H9 (cell line): ENCODE results near the gene UCP3. TPM values are rescaled to one million over a fixed set of nuclear protein-coding genes. Genes with fewer than 3 reads are reported as not detected.

Source experiments
- DNase-seq: peaks from one replicate; pipeline ENCODE4 v3.0.0-alpha.2; 2017
- H2AFZ ChIP-seq: one replicate; pipeline ENCODE4 v1.6.1; 2013; ENCODE audit warnings: mild to moderate bottlenecking, low read length, control low read depth, moderate library complexity
- H2AK5ac ChIP-seq: 2 replicates; pipeline ENCODE4 v1.6.1; 2013; ENCODE audit warnings: low read length, control low read depth, mixed read lengths; ENCODE audit not compliant: insufficient read length
- H2BK120ac ChIP-seq: one replicate; pipeline ENCODE4 v1.6.1; 2013; ENCODE audit warnings: low read depth, mild to moderate bottlenecking, low read length, control low read depth, inconsistent platforms; ENCODE audit not compliant: poor library complexity, severe bottlenecking
- H2BK12ac ChIP-seq: 2 replicates; pipeline ENCODE4 v1.6.1; 2013; ENCODE audit warnings: low read length, control low read depth, mixed read lengths, low read depth; ENCODE audit not compliant: insufficient read length
- H2BK15ac ChIP-seq: 2 replicates; pipeline ENCODE4 v1.6.1; 2013; ENCODE audit warnings: low read depth, low read length, control low read depth
- H2BK20ac ChIP-seq: one replicate; pipeline ENCODE4 v1.6.1; 2013; ENCODE audit warnings: low read depth, mild to moderate bottlenecking, low read length, control low read depth, inconsistent platforms; ENCODE audit not compliant: poor library complexity, severe bottlenecking
- H2BK5ac ChIP-seq: 2 replicates; pipeline ENCODE4 v1.6.1; 2013; ENCODE audit warnings: low read length, control low read depth, mixed read lengths; ENCODE audit not compliant: insufficient read length
- H3K14ac ChIP-seq: 2 replicates; pipeline ENCODE4 v1.6.1; 2013; ENCODE audit warnings: low read length, control low read depth; ENCODE audit not compliant: insufficient read depth
- H3K18ac ChIP-seq: 2 replicates; pipeline ENCODE4 v1.6.1; 2013; ENCODE audit warnings: low read depth, mild to moderate bottlenecking, mixed read lengths, low read length, control low read depth; ENCODE audit not compliant: insufficient read length
- H3K23ac ChIP-seq: 2 replicates; pipeline ENCODE4 v1.6.1; 2013; ENCODE audit warnings: low read length, control low read depth, mixed read lengths, low read depth; ENCODE audit not compliant: insufficient read length
- H3K23me2 ChIP-seq: 2 replicates; pipeline ENCODE4 v1.6.1; 2013; ENCODE audit warnings: low read depth, mild to moderate bottlenecking, mixed read lengths, low read length, control low read depth; ENCODE audit not compliant: insufficient read length, poor library complexity, severe bottlenecking
- H3K27ac ChIP-seq: 2 replicates; pipeline ENCODE4 v1.5.1; 2013; ENCODE audit warnings: low read length, control low read depth, mixed read lengths, low read depth; ENCODE audit not compliant: insufficient read length
- H3K27me3 ChIP-seq: 2 replicates; pipeline ENCODE4 v1.6.1; 2013; ENCODE audit warnings: low read length, control low read depth, inconsistent platforms; ENCODE audit not compliant: insufficient read depth
- H3K4ac ChIP-seq: 2 replicates; pipeline ENCODE4 v1.6.1; 2013; ENCODE audit warnings: low read depth, mild to moderate bottlenecking, control low read depth, inconsistent platforms, low read length, moderate library complexity
- H3K4me1 ChIP-seq: 2 replicates; pipeline ENCODE4 v1.6.1; 2013; ENCODE audit warnings: low read length, control low read depth, inconsistent platforms; ENCODE audit not compliant: insufficient read depth
- H3K4me2 ChIP-seq: 2 replicates; pipeline ENCODE4 v1.6.1; 2013; ENCODE audit warnings: low read length, control low read depth, mixed read lengths; ENCODE audit not compliant: insufficient read length, insufficient read depth
- H3K56ac ChIP-seq: 2 replicates; pipeline ENCODE4 v1.6.1; 2013; ENCODE audit warnings: low read depth, mild to moderate bottlenecking, mixed read lengths, low read length, control low read depth; ENCODE audit not compliant: insufficient read length
- H3K79me1 ChIP-seq: 2 replicates; pipeline ENCODE4 v1.6.1; 2013; ENCODE audit warnings: low read depth, mild to moderate bottlenecking, moderate library complexity, low read length, control low read depth, inconsistent platforms; ENCODE audit not compliant: insufficient read depth, poor library complexity, severe bottlenecking
- H3K79me2 ChIP-seq: 2 replicates; pipeline ENCODE4 v1.6.1; 2013; ENCODE audit warnings: low read length, control low read depth, inconsistent platforms; ENCODE audit not compliant: insufficient read depth
- H3K9ac ChIP-seq: 2 replicates; pipeline ENCODE4 v1.6.1; 2013; ENCODE audit warnings: low read length, control low read depth, mixed read lengths; ENCODE audit not compliant: insufficient read length; ENCODE audit errors: extremely low read depth
- H3K9me3 ChIP-seq: one replicate; pipeline ENCODE4 v1.6.1; 2013; ENCODE audit warnings: low read depth, low read length, inconsistent platforms; ENCODE audit not compliant: control insufficient read depth
- H3T11ph ChIP-seq: one replicate; pipeline ENCODE4 v1.6.1; 2013; ENCODE audit warnings: mild to moderate bottlenecking, low read length, control low read depth, inconsistent platforms
- H4K20me1 ChIP-seq: one replicate; pipeline ENCODE4 v1.6.1; 2013; ENCODE audit not compliant: control insufficient read depth, insufficient read length, insufficient read depth
- H4K5ac ChIP-seq: 2 replicates; pipeline ENCODE4 v1.6.1; 2013; ENCODE audit warnings: low read depth, mild to moderate bottlenecking, mixed read lengths, low read length, control low read depth; ENCODE audit not compliant: insufficient read length
- H4K8ac ChIP-seq: replicated peaks from 2 replicates; pipeline ENCODE4 v1.6.1; 2013; ENCODE audit warnings: low read length, control low read depth, mixed read lengths, low read depth; ENCODE audit not compliant: insufficient read length
- H4K91ac ChIP-seq: 2 replicates; pipeline ENCODE4 v1.6.1; 2013; ENCODE audit warnings: low read depth, mild to moderate bottlenecking, moderate library complexity, mixed read lengths, low read length, control low read depth; ENCODE audit not compliant: insufficient read length
- H3K27ac Mint-ChIP-seq, 3 experiments: 2 replicates in 2 of 3; 3 replicates in 1 of 3; pipeline ENCODE4 v1.8.0; 2020 to 2021; ENCODE audit warnings: mixed read lengths in 3 of 3, mild to moderate bottlenecking in 1 of 3, moderate library complexity in 1 of 3
- H3K27me3 Mint-ChIP-seq: 2 replicates; pipeline ENCODE4 v1.8.0; 2021; ENCODE audit warnings: low read depth, mild to moderate bottlenecking, moderate library complexity, mixed read lengths
- H3K36me3 Mint-ChIP-seq, 3 experiments: 2 replicates in 2 of 3; 3 replicates in 1 of 3; pipeline ENCODE4 v1.8.0; 2020 to 2021; ENCODE audit warnings: low read depth in 3 of 3, mixed read lengths in 3 of 3; ENCODE audit not compliant: insufficient read depth in 1 of 3
- H3K4me1 Mint-ChIP-seq, 2 experiments: 2 replicates each; pipeline ENCODE4 v1.8.0; 2020; ENCODE audit warnings: mixed read lengths in 2 of 2
- H3K4me3 Mint-ChIP-seq, 2 experiments: 2 replicates in 1 of 2; 3 replicates in 1 of 2; pipeline ENCODE4 v1.8.0; 2020 to 2021; ENCODE audit warnings: mild to moderate bottlenecking in 2 of 2, mixed read lengths in 2 of 2, moderate library complexity in 1 of 2
- H3K9me3 Mint-ChIP-seq, 2 experiments: 2 replicates in 1 of 2; 3 replicates in 1 of 2; pipeline ENCODE4 v1.8.0; 2020; ENCODE audit warnings: mild to moderate bottlenecking in 2 of 2, mixed read lengths in 2 of 2, moderate library complexity in 1 of 2
- CTCF ChIP-seq: fragments of 200-600 bp; sonication (generic); conservative IDR thresholded peaks from 3 replicates; pipeline ENCODE4 v1.8.0; 2021; ENCODE audit warnings: antibody characterized with exemption, mild to moderate bottlenecking
- WGBS: extraction: QIAGEN DNeasy Blood & Tissue Kit; methylation state at CpG from one replicate; pipeline ENCODE4 v1.1.7; 2013; ENCODE audit warnings: missing lambda C conversion rate, low lambda C conversion rate, mixed read lengths; ENCODE audit not compliant: insufficient read length; ENCODE audit errors: extremely low coverage; 5-methylcytosine and 5-hydroxymethylcytosine counted together
- total RNA-seq: library from RNA; stranded (reverse); gene quantifications from 2 replicates; pipeline ENCODE4 v1.2.1, GENCODE V29; 2021

The UCP3 gene
- total RNA-seq, 1 experiment from 2014 or later, result 0.85 TPM

DNA sequence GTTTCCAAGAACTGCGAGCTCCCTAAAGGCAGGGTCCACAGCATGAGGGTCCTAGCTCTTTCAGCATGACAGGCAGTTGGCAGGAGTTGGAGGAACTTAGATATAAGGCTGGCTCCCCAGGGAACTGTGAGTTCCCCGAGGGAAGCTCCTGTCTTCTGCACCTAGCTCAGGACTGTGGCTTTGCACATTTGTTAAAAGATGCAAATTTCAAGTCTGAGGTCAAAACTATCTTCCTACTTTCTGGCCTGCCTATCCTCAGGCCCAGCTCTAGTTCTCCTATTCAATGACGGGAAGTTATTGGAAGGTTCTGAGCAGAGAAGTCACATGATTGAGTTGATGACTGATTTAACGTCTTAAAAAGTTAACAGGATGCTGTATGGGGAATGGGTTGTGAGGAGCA, 11.7 kb upstream of the UCP3 start:
- no peak overlapping the region for H2BK12ac ChIP-seq
- H4K91ac ChIP-seq, result no peak overlapping the region
- H4K5ac ChIP-seq, result no peak overlapping the region
- H3K36me3 Mint-ChIP-seq, result peaks cover 0 to 20% (median 9%) of the 10 kb centered on the region in 3 experiments; a peak in 5 of 7 replicates
- DNase-seq, result no peak
- no peak overlapping the region for H3K27ac ChIP-seq
- H3K4ac ChIP-seq, result no peak overlapping the region
- H4K8ac ChIP-seq, result no peak overlapping the region
- no peak overlapping the region for H2AFZ ChIP-seq
- H3K14ac ChIP-seq, result no peak overlapping the region
- H3K4me2 ChIP-seq, result no peak overlapping the region
- H3K56ac ChIP-seq, result no peak overlapping the region
- no peaks in the 10 kb centered on the region for H4K20me1 ChIP-seq
- no peaks in the 10 kb centered on the region for H3K9me3 ChIP-seq
- no peaks in the 10 kb centered on the region for H3K9me3 Mint-ChIP-seq
- WGBS, result no CpG with 5 or more reads among the region's 4 CpGs
- no peak for TF ChIP-seq CTCF
- no peak overlapping the region for H3T11ph ChIP-seq
- no peaks in the 10 kb centered on the region for H3K79me1 ChIP-seq
- H2BK15ac ChIP-seq, result no peak overlapping the region
- no peak overlapping the region for H2BK120ac ChIP-seq
- peaks cover 0 to 7% of the 10 kb centered on the region in 2 experiments; a peak in 2 of 4 replicates for H3K4me1 Mint-ChIP-seq
- H3K23me2 ChIP-seq, result no peaks in the 10 kb centered on the region
- H3K9ac ChIP-seq, result no peak overlapping the region
- no peak overlapping the region for H2BK5ac ChIP-seq
- H3K18ac ChIP-seq, result no peak overlapping the region
- no peak overlapping the region for H3K23ac ChIP-seq
- no peaks in the 10 kb centered on the region for H3K27me3 Mint-ChIP-seq
- no peaks in the 10 kb centered on the region for H3K79me2 ChIP-seq
- no peak overlapping the region for H3K27ac Mint-ChIP-seq
- H3K4me1 ChIP-seq, result no peaks in the 10 kb centered on the region
- no peak overlapping the region for H2BK20ac ChIP-seq
- H3K4me3 Mint-ChIP-seq, result no peak overlapping the region
- no peaks in the 10 kb centered on the region for H3K27me3 ChIP-seq
- H2AK5ac ChIP-seq, result no peak overlapping the region
